CD4-positive, alpha-beta T cell treated with Interleukin-1 beta for 1 hour (primary cell): ENCODE results near the gene SMYD3.
"Not testable (repeated sequence)": the region's sequence is repeated elsewhere in the genome, so short reads cannot be mapped to it uniquely, and the experiment has no call there.

Experiments
- DNase-seq, 2 donors: peaks; one replicate each; pipeline ENCODE4 v3.0.0-alpha.2; 2020 to 2022

SMYD3 gene

GRCh38 chr1:246048693-246049092 lies 458.4 kb downstream of the SMYD3 start:
- DNase-seq: no peak

DNA sequence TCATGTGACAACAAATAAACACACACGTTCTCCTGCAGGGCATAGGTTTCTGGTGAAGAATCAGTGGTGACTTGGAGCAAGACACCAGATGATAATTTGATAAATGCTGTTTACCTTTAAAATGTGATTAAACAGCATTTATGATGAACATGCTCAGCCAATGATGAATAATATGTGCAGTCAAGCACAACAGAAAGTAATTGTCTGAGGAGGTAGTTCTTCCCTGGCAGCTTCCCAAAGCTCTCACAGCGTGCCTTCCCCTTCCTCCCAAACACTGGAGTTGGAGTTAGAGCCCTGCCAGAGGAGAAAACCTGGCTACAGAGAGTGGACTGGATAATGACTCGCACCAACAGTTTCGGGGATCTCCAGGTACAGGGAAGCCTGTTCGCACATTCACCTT lies 463.5 kb downstream of the SMYD3 start:
- DNase-seq: no peak

GRCh38 chr1:246041360-246041759 lies 465.7 kb downstream of the SMYD3 start:
- DNase-seq: no peak

- DNase-seq: no peak
Observed at GRCh38 chr1:246040200-246040890, 466.7 kb downstream of the SMYD3 start.

GRCh38 chr1:246039584-246039983 lies 467.5 kb downstream of the SMYD3 start:
- DNase-seq: no peak

GRCh38 chr1:246037832-246038231 lies 469.2 kb downstream of the SMYD3 start:
- no peak for DNase-seq

DNA sequence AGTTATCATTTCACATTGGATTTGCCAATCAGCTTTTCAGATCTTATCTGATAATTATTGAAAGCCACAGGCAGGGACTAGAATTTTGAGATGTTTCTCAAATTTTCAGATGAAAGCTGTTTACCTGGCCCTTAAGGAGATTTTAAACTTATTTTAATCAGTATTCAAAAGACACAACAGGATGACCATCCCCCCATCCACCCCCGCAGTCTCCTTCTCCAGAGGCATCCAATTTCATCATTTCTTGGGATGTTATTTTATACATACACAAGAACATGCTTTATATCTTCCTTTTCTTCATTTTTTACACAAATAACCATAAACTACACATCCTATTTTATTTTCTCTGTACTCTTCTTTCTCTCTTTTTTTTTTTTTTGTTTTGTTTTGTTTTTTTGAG lies 470.9 kb downstream of the SMYD3 start:
- DNase-seq: no peak

DNA sequence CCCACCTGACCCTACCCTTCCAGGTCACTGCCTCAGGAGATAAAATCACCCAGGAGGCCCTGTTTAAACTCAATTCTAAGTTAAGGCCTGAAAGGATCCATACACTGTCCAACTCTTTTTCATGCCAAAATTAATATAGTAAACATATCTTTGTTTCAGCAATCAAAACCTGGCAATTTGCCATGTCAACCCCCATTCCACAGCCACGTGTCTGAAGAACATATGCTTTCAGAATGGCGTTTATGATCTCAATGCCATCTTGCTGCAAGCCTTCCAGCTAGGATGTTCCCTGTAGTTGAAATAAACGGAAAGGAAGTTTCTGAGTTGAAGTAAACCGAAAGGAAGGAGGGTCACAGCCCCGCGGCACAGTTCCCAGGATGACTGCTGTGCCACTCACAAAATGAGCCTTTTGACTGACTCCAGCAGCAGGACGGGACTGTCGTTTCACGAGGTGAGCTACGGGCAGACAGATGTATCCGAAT lies 472.0 kb downstream of the SMYD3 start:
- no peak for DNase-seq

GRCh38 chr1:246034630-246035029 lies 472.4 kb downstream of the SMYD3 start:
- no peak for DNase-seq

GRCh38 chr1:246032984-246033383 lies 474.1 kb downstream of the SMYD3 start:
- no peak for DNase-seq

- no peak for DNase-seq
Observed at GRCh38 chr1:246032031-246032551, 475.0 kb downstream of the SMYD3 start.

- DNase-seq: no peak
Observed at GRCh38 chr1:246029616-246030015, 477.5 kb downstream of the SMYD3 start.

- DNase-seq: not testable (repeated sequence)
Observed at GRCh38 chr1:246024118-246024517, 483.0 kb downstream of the SMYD3 start.

DNA sequence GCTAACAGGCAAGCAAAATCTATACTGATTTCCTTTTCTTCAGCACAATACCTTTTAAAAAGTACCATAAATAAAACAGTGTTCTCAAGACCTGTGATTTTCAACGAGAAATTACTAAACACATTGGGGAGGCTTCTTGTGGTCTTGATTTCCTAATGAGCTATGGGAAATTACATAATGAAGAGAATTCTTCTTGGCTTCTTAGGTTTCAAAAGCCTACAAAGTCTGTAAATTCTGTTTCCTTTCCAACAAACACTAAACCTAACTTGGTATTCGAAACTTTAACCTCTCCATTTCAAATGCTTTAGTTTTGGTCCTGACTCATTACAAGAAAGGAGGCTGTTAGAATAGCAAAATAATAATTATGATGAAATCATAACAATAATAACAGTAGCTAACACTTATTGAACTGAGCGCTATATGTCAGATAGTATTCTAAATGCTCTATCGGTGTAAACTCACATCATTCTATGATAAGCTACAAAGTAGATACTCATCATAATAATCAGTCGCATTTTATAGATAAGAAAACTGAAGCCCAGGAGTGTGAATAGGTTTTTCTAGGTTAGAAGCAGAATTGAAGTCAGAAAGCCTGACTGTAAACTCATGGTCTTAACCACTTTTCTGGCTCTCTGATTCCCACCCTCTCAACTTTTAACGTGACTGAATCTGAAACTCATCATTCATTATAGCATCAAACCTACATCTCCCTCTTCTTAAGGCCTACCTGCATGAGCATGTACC lies 486.7 kb downstream of the SMYD3 start:
- no peak for DNase-seq

GRCh38 chr1:246018146-246018545 lies 488.9 kb downstream of the SMYD3 start:
- no peak for DNase-seq

DNA sequence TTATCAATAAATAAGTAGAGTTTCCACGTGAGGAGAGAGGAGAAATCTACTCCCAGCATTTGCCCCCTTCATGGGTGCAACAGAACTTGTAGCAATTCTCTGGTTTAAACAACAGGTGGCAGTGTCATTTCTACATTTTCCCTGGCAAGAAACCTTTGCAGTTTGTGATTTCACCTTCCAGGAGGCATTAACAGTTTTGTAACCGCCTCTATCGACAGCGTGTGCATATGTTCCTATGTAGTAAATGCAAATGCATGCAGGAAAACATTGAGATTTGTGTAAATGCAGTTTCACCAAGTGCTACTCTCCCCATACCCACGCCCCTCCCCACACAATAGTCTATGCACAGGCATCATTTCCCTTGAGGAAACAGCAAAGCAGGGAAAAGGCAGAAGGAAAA lies 494.7 kb downstream of the SMYD3 start:
- DNase-seq: peak in 1 of 2 donors; percentile 29

GRCh38 chr1:246010386-246010785 lies 496.7 kb downstream of the SMYD3 start:
- DNase-seq: no peak

DNA sequence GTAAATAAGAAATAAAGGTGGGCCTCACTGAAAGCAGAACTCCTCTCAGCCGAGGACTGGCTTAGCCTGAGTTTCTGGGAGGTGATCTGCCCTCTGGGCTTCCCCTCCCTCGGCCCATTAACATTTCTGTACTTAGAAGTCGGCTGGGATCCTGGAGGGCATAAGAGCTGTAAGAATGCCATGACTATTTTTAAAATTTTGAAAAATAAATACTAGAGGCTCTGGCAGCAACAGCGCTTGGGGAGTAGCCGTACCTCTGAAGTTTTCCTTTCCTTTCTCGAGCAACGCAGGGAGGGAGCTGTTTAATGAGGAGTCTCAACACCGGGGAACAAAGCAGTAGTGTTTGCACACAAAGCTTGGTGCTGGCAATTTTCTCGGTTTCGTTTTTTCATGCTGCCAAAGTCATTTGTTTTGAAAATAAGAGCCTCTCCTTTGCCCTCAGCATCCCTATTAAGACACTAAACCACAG lies 498.7 kb downstream of the SMYD3 start:
- no peak for DNase-seq

DNA sequence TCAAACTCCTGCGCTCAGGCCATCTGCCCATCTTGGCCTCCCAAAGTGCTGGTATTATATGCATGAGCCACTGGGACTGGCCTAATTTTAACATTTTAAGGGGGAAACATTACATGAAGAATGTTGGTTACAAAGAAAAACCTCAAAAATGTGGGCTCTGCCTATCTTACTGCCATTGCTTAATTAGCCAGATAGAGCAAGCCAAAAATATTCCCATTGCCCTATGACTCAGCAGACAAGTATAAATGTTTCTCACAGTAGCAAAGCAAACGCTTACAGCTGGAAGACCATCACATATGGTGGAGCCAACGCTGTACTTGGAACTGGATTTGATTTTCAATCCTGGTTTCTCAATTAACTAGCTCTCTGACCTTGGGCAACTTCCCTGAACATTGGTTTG lies 502.0 kb downstream of the SMYD3 start:
- no peak for DNase-seq

DNA sequence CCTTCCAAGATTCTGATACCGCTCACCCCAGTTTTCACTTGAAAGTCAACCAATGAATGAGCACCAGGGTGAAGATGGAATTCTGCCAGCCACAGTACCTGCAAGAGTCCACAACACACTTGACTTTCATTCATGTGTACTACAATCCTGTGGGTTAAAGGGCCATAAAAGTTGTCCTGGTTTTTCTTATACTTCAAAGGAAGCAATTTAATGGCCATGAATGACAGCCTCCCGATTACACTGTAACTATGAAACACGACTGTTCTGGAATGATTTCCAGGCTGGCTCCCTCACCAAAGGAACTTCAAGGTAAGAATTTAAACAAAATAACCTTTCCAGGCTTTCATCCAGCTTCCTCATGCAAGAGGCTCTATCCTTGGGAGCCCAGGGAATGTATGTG lies 502.8 kb downstream of the SMYD3 start:
- no peak for DNase-seq

DNA sequence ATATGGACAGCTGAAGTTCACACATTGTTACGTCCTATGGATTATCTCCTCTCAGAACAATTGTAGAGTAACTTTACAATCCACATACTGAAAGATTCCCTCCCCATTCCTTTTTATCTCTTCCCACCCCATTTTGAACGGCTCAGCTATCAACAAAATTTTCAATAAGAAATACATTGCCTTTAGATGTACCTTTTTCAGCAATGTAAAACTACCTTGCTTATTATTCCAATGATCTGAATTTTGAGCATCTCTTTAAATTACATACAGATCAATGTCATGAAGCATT lies 503.7 kb downstream of the SMYD3 start:
- no peak for DNase-seq

- DNase-seq: peak; percentile 76 to 78
Observed at GRCh38 chr1:246002725-246003441, 504.2 kb downstream of the SMYD3 start.

DNA sequence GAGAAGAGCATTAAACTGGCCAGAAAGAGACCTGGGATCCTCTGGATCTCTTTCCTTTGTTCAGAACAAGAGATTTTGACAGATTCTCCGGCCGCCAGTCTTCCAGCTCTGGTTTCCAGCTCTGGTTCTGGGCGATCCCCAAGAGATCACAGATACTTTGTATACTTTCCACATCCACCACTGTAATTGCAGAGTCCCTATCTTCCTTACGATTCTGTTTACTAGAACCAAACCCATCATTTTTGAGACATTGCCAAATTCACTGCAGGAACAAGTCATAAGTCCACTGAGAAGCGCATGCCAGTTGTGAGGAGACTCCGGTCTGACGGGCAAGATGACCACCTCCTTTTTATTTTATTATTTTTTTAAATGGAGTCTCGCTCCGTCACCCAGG lies 505.2 kb downstream of the SMYD3 start:
- DNase-seq: no peak
